ENCODE data around the gene ERCC6L2.

- no peak for TF ChIP-seq GATA2 (IDR thresholded peaks at IDR 0.05; ENCODE audit: low read depth, low read length)
- TF ChIP-seq GATA3 (IDR thresholded peaks at IDR 0.05; ENCODE audit: low read depth, low read length): no peak
Measured at GRCh38 chr9:95901506-95901905, 26.0 kb downstream of the ERCC6L2 start.

Data from SH-SY5Y (cell line).